NCI-H1417 treated with DMSO at 0.1 percent for 48 hours (cell line): Measurements from ENCODE around the gene MDFIC2.

ENCODE experiments used
- DNase-seq: peaks from one replicate; lab custom pipeline; 2025; lab: John Stamatoyannopoulos, UW

MDFIC2 gene

DNA sequence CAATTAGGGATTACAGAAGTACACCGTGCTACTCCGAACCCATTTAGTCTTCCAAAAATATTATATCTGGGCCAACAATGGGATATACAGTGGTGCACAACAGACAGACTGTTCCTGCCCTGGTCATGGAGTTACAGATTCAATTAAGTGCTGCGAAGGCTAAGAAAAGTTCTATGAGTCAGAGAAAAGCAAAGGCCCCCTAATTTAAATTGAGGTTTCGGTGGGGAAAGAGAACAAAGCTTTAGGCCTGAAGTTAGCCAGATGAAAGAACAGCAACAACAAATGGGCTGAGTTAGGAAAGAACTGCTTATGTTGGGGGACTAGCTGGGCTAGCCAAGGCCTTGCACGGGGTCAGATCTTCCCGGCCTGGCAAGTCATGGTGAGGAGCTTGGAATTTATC is 131.8 kb downstream of the MDFIC2 start:
- no peak for DNase-seq

DNA sequence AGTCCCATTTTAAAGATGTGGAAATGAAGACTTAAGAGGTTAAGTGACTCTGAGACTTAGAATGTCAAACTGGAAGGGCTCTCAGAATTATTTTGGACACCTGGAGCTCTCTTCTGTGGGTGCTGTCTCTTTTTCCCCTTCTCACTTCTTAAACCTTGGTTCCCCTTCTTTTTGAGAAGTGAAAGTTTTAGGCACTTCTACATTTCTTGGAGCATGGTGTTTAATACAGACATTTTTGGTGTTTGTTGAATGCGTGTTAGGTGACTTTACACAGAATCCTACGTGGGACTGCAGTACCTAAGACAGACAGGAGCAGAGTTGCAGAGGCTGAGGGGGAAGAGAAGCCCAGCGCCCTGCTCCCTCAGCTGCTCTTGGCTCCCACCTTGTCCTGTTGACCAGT is 133.3 kb downstream of the MDFIC2 start:
- DNase-seq, result no peak

DNA sequence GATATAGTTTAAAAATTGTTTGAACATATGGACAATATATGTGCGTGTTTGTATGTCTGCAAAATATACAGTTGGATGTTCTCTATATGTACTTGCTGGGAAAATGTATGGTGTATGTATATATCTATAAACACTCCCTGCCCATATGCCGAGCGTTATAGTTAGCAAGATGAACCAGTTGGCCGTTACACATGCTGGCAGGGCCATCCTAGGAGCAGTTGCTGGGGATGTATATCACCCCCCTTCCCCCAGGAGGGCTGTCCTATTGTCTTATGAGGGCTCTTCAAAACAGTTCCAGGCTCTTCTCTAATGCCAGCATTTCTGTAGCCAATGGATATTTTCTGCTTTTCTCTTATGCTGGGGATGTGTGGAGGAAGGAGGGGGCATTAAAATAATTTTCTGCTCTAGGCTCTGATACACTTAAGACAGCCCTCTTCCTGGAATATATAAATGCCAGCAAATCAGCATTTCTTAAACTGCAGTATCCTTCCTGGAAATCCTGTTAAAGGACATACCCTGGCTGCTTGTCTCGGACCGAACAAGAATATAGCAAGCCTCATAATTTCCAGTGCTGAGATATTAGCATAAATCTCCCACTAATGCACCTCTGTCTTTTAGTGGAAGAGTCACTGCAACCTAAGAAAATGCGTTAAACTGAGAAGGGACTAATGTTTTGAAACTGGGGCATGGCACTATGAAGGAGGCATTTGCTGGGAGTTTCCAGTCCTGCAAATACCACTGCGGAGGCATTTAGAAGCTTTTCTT is 134.4 kb downstream of the MDFIC2 start:
- DNase-seq, result no peak

DNA sequence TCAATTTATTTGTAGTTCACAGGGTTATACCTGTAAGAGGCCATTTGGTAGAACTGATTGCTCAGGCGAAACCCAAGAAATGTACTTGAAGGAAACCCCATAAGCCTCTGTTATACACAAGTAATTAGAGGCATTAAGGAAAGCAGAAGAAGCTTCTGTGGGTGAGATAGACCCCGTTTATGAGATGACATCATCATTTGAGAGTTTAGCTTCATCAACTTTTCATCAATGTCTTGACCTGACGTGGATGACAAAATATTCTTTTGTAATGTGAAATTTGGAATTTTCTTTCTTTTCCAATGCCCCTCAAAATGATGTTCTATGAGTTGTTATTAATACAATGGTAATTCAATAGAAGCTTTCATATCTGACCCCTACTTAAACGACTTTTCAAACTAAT is 136.2 kb downstream of the MDFIC2 start:
- DNase-seq, result no peak

DNA sequence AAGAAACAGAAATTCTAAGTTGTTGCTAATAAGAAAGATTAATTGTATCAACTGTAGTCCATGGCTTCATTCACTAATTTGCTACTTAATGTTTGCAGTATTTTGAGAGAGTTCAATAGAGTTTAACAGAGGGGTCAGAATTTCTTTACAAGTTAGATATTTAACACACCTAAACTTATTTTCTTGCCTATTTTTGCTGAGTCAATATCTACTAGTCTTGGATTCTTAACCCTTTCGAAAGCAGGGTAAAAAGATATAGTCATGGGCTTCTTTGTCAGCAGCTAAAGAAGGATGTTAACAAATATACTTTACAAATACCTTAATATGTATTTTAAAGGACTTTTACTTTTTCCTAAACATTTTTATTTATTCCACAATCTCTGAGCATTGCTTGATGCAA is 155.6 kb downstream of the MDFIC2 start:
- no peak for DNase-seq

DNA sequence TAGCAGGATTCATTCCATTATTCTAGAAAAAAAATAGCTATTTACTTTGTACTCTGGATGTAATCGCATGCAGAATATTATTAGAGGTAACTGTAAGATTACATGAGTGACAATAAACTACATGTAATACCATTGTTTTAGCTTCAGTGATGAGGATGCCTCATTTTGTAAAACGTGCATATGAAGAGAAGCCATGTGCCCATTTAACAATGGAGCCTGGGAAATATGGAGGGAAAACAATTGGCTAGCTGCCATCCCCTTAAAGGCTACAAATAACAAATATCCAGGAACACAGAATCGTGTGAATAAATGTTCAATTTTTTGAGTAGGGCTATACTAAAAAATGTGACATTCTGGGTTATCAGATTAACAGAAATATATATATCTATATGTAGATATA is 161.8 kb downstream of the MDFIC2 start:
- no peak for DNase-seq

DNA sequence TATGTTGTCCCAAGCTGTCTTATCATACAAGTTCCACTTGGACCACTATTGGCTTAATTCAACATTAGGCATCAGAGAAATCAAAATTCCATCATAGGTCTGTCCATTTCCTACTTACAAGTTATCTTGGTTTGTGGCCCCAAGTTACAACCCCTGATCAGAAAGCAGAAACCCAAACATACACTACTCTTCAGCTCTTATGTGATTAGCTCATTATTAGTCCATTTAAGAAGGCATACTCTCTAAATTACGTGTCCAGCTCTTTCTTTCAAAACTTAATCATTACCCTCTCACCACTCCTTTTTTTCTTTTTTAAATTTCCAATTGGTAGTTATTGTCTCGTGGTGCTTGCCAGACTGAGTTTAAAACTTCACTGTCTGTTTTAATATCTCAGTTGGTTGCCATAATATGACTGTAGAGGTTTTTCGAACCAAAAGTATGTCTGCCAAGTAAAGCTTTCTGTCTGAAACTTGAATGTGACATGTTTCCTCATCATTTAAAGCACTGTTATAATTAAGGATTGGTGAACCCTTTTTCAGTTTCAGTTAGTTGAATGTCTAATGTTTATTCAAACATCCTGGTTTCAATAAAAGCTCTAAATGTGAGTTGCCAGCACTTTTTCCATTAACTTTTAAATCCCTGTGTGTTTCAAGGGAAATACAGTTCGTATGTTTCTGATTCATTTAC is 162.6 kb downstream of the MDFIC2 start:
- no peak for DNase-seq
